Left ventricle myocardium inferior (tissue), 1 donor: ENCODE data around the gene ADGRA1. TPM values are rescaled to one million over a fixed set of nuclear protein-coding genes. Genes with fewer than 3 reads are reported as not detected.
A peak's percentile ranks its signal among the peaks of the same experiment; 100 is the strongest.

Source experiments
- DNase-seq: peaks from one replicate; pipeline ENCODE4 v3.0.0-alpha.2; 2020
- H3K27ac ChIP-seq: fragments of 200-600 bp; replicated peaks from 2 replicates; pipeline ENCODE4 v1.8.0; 2021
- H3K27me3 ChIP-seq: fragments of 200-600 bp; 2 replicates; pipeline ENCODE4 v1.8.0; 2021; ENCODE audit warnings: low read depth
- H3K36me3 ChIP-seq: fragments of 200-600 bp; 2 replicates; pipeline ENCODE4 v1.8.0; 2021
- H3K4me1 ChIP-seq: fragments of 200-600 bp; 2 replicates; pipeline ENCODE4 v1.8.0; 2021
- H3K4me3 ChIP-seq: fragments of 200-600 bp; 2 replicates; pipeline ENCODE4 v1.8.0; 2021; ENCODE audit warnings: mild to moderate bottlenecking, moderate library complexity
- H3K9me3 ChIP-seq: fragments of 200-600 bp; replicated peaks from 2 replicates; pipeline ENCODE4 v1.8.0; 2021
- intact Hi-C: fragments of 100-400 bp; cut with micrococcal nuclease; formaldehyde crosslinking; loops from one replicate; pipeline ENCODE4 v1.11.0; 2022
- total RNA-seq: library from RNA; stranded (reverse); fragmentation: NEBNext Ultra II Directional; extraction: Animal tissue kit (Norgen Biotek cat#: 25700); gene quantifications from one replicate; pipeline ENCODE4 v1.2.1, GENCODE V29; 2021
- TF ChIP-seq, protein P1 (sequence below): fragments of 200-600 bp; IDR thresholded peaks from 2 replicates; pipeline ENCODE4 v1.8.0; 2021; ENCODE audit warnings: antibody characterized with exemption, mild to moderate bottlenecking, borderline replicate concordance
- donor health status: DM: no; HTN: yes; CAD: no; lungs with severe emphysema.

Gene ADGRA1
- total RNA-seq, 1 donor from 2014 or later = not detected

DNA sequence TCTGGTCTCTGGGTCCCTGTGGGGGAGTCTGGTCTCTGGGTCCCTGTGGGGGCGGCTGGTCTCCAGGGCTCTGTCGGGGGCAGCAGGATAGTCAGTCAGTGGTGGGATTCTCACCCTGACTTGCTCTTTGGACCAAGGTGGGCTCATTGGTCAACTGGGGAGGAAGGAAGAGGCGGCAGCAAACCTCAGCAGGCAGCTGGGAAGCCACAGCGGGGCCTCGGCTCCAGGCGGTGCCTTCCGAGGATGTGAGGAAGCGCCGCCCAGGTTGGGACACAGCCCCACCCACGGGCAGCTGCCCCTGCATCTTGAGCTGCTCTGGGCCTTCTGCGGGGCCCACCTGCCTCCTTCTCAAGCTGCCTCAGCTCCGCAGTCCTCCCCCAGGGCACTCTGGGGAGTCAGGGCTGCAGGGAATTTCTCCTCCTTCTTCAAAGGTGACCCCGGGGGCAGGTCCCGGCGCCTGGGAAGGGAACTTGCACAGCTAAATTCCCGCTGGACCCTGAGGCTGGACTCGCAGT lies 51.9 kb downstream of the ADGRA1 start:
- TF ChIP-seq, protein P1, sequence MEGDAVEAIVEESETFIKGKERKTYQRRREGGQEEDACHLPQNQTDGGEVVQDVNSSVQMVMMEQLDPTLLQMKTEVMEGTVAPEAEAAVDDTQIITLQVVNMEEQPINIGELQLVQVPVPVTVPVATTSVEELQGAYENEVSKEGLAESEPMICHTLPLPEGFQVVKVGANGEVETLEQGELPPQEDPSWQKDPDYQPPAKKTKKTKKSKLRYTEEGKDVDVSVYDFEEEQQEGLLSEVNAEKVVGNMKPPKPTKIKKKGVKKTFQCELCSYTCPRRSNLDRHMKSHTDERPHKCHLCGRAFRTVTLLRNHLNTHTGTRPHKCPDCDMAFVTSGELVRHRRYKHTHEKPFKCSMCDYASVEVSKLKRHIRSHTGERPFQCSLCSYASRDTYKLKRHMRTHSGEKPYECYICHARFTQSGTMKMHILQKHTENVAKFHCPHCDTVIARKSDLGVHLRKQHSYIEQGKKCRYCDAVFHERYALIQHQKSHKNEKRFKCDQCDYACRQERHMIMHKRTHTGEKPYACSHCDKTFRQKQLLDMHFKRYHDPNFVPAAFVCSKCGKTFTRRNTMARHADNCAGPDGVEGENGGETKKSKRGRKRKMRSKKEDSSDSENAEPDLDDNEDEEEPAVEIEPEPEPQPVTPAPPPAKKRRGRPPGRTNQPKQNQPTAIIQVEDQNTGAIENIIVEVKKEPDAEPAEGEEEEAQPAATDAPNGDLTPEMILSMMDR = no peak
- H3K27me3 ChIP-seq = peaks cover 50% of the 10 kb centered on the region
- intact Hi-C loops = no loop called here
- no peaks in the 10 kb centered on the region for H3K4me1 ChIP-seq
- no peaks in the 10 kb centered on the region for H3K9me3 ChIP-seq
- H3K36me3 ChIP-seq = no peaks in the 10 kb centered on the region
- H3K4me3 ChIP-seq = no peak overlapping the region
- no peak overlapping the region for H3K27ac ChIP-seq
- DNase-seq = peak; percentile 4

DNA sequence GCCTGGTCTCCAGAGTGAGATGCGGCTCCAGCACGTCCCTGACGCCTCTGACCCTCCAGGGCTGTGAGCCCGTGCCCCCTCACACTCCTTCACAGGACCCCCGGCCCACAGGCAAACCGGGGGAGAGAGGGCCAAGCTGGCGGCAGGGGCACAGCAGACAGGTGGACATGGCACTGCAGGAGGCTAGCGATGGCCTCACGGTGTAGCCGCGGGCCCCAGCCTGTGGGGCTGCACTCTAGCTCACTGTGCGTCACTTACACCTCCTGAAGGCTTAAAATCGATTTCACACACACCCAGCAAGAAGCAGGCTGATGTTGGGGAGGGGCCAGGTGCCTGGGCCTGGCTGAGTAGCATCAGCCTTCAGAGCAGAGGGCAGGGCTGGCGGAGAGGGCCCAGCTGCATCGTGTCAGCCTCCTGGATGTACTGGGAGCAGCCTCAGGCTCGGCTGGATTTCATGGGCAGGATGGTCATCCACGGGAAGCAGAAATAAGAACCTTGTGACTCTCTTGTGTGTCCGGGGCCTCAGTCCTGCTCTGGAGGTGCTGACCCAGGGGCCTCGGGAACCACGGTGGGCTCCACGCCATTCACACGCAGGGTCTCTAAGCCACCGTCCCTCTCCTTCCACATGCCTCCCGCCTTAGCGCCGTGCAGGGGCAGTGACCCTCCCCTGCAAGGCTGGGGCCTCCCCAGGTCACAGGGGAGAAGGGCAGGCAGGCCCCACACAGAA lies 52.9 kb downstream of the ADGRA1 start:
- H3K27ac ChIP-seq = no peak overlapping the region
- DNase-seq = no peak
- H3K9me3 ChIP-seq = no peaks in the 10 kb centered on the region
- H3K4me3 ChIP-seq = no peak overlapping the region
- intact Hi-C loops = no loop called here
- H3K36me3 ChIP-seq = no peaks in the 10 kb centered on the region
- TF ChIP-seq, protein P1 = no peak
- no peaks in the 10 kb centered on the region for H3K4me1 ChIP-seq
- peaks cover 60% of the 10 kb centered on the region for H3K27me3 ChIP-seq

DNA sequence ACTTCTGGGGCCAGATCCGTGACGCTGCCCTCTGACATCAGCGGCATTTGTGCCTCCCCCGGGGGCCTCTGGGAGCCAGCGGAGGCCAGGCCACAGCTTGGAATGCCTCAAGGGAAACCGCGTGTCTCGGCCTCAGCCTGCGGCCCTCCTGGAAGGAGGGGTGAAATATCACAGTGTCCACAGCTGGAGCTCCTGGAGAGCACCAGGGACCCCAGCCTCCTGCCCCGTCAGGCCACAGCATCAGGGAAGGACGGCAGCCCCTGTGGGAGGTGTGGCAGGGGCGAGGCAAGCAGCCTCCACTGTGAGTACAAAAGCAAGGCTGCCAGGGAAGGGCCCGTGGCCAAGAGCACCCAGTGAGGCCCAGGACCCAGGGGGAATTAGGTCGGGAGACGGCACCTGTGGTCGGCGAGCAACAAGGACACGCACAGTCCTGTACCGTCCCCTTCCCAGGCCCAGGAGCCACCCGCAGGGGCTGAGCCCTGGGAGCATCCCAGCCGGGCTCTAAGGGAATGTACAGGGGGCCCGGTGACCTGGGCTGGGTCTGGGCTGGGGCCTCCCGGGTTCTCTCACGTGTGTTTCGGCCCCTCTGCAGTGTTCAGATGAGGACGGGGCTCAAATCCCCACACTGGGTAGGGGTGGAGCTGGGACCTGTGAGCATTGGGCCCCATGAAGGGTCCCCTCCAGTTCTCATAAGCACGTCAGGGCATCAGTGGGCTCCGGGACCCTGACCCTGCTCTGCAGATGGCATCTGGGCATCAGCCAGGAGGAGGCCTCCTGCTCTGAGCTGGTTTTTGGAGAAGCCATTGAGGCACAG lies 53.6 kb downstream of the ADGRA1 start:
- intact Hi-C loops = no loop called here
- Histone ChIP-seq H3K9me3 (no peaks in the 10 kb centered on the region), H3K27me3 (peaks cover 68% of the 10 kb centered on the region), H3K4me1 (no peaks in the 10 kb centered on the region), H3K27ac (no peak overlapping the region), H3K36me3 (no peaks in the 10 kb centered on the region), H3K4me3 (no peak overlapping the region)
- TF ChIP-seq, protein P1 = no peak
- peak; percentile 8 for DNase-seq

DNA sequence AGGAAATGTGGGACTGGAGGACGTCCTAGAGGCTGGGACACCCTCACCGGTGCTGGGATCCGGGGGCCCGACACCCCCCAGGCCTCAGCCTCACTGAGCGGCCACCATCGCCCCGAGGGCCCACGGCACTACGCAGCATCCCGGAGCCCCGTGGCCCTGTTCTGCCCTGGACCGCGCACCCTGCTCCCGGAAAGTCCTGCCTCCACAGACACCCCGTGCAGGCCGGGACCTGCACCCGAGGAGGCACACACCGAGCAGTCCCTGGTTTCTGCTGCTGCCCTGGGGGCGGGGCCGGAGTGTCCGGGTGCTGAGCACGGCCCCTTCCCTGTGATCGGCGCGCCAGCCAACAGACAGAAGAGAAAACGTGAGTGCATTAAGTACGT lies 54.2 kb downstream of the ADGRA1 start:
- Histone ChIP-seq H3K27ac (no peak overlapping the region), H3K36me3 (no peaks in the 10 kb centered on the region), H3K4me3 (no peak overlapping the region), H3K27me3 (peaks cover 74% of the 10 kb centered on the region), H3K4me1 (no peaks in the 10 kb centered on the region), H3K9me3 (peaks cover 2% of the 10 kb centered on the region)
- intact Hi-C loops = no loop called here
- TF ChIP-seq, protein P1 = no peak
- DNase-seq = peak; percentile 6

DNA sequence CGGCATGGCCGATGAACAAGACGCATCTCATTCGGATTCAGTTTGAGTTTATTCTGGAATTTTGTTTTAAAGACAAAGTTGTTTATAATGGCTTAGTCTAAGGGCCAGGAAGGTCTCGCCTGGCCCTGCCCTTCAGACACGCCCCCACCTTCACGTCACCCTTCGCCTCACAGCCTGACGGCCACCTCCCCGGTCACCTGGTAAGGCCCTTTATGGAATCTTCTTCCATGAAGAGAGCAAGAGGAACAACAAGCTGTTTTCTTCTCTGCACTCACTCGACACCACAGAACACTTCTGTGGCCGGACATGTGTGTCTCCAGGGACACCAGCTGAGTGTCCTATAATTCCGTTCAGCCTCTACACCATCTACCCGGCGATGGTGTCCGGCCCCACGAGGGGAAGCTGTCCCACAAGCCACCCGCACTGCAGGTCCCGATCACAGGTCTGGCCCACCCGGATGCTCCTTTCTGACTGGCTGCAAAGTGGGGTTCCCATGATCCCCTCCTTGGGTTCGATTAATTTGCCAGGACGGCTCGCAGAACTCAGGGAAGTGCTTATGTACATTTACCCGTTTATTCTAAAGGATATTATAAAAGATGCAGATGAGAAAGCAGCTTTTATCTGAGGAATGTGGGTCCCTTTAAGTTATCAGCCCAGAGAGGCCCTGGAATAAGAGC lies 54.9 kb downstream of the ADGRA1 start:
- Histone ChIP-seq H3K36me3 (no peaks in the 10 kb centered on the region), H3K9me3 (peaks cover 9% of the 10 kb centered on the region), H3K4me3 (no peak overlapping the region), H3K27ac (no peak overlapping the region), H3K27me3 (peaks cover 81% of the 10 kb centered on the region), H3K4me1 (no peaks in the 10 kb centered on the region)
- intact Hi-C loops = no loop called here
- no peak for DNase-seq
- TF ChIP-seq, protein P1 = no peak
